ENCODE measurements around the gene WDR77.

- no peak for TF ChIP-seq HDGF (IDR thresholded peaks at IDR 0.05)
- TF ChIP-seq, protein P1, sequence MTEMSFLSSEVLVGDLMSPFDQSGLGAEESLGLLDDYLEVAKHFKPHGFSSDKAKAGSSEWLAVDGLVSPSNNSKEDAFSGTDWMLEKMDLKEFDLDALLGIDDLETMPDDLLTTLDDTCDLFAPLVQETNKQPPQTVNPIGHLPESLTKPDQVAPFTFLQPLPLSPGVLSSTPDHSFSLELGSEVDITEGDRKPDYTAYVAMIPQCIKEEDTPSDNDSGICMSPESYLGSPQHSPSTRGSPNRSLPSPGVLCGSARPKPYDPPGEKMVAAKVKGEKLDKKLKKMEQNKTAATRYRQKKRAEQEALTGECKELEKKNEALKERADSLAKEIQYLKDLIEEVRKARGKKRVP (CRISPR knock-in tag; IDR thresholded peaks at IDR 0.05): no peak
- no peak for TF ChIP-seq L3MBTL2 (IDR thresholded peaks at IDR 0.05)
- TF ChIP-seq, protein P2, sequence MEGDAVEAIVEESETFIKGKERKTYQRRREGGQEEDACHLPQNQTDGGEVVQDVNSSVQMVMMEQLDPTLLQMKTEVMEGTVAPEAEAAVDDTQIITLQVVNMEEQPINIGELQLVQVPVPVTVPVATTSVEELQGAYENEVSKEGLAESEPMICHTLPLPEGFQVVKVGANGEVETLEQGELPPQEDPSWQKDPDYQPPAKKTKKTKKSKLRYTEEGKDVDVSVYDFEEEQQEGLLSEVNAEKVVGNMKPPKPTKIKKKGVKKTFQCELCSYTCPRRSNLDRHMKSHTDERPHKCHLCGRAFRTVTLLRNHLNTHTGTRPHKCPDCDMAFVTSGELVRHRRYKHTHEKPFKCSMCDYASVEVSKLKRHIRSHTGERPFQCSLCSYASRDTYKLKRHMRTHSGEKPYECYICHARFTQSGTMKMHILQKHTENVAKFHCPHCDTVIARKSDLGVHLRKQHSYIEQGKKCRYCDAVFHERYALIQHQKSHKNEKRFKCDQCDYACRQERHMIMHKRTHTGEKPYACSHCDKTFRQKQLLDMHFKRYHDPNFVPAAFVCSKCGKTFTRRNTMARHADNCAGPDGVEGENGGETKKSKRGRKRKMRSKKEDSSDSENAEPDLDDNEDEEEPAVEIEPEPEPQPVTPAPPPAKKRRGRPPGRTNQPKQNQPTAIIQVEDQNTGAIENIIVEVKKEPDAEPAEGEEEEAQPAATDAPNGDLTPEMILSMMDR (IDR thresholded peaks at IDR 0.05 in 2 of 3, conservative IDR thresholded peaks at IDR 0.05 in 1 of 3; ENCODE audit: insufficient read depth in 2 of 3, low read depth in 1 of 3, low read length in 3 of 3): no peak
- no peak for TF ChIP-seq FOXM1 (IDR thresholded peaks at IDR 0.05; ENCODE audit: low read depth)
- no peak for TF ChIP-seq FOXM1 (CRISPR knock-in tag; IDR thresholded peaks at IDR 0.05; ENCODE audit: low read depth)
Measured at GRCh38 chr1:111471538-111471937, 22.5 kb upstream of the WDR77 start.
